ENCODE data around the gene ACTRT2.

DNA sequence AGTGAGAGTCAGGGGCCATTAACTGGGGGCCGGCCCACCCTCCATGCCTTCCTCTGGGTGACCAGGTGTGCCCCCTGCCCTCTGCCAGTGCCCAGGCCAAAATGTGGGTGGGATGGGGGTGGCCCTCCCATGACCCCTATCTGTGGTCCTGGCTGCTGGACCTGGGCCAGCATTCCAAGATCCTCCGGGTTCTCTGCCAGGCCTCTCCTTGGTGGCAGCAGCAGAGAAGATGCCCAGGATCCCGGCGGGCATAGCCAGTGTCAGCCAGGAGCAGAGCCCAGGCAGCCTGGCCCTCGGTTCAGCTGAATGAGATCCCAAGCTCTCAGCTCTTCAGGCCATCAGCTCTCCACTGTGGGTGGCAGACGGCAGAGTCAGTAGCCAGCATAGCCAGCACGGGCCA, 31.3 kb upstream of the ACTRT2 start:
- TF ChIP-seq, protein P1, sequence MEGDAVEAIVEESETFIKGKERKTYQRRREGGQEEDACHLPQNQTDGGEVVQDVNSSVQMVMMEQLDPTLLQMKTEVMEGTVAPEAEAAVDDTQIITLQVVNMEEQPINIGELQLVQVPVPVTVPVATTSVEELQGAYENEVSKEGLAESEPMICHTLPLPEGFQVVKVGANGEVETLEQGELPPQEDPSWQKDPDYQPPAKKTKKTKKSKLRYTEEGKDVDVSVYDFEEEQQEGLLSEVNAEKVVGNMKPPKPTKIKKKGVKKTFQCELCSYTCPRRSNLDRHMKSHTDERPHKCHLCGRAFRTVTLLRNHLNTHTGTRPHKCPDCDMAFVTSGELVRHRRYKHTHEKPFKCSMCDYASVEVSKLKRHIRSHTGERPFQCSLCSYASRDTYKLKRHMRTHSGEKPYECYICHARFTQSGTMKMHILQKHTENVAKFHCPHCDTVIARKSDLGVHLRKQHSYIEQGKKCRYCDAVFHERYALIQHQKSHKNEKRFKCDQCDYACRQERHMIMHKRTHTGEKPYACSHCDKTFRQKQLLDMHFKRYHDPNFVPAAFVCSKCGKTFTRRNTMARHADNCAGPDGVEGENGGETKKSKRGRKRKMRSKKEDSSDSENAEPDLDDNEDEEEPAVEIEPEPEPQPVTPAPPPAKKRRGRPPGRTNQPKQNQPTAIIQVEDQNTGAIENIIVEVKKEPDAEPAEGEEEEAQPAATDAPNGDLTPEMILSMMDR (IDR thresholded peaks at IDR 0.05; ENCODE audit: extremely low read depth in 1 of 2, insufficient read depth in 1 of 2, low read depth in 1 of 2, low read length in 2 of 2) = no peak
- TF ChIP-seq EZH2 (IDR thresholded peaks at IDR 0.05; ENCODE audit: borderline replicate concordance, low read depth, low read length, severe bottlenecking) (no peak), POLR2AphosphoS5 (IDR thresholded peaks at IDR 0.05; ENCODE audit: insufficient read depth, low read depth, low read length) (no peak), POLR2A (IDR thresholded peaks at IDR 0.05; ENCODE audit: low read depth, low read length) (no peak), GATA2 (IDR thresholded peaks at IDR 0.05; ENCODE audit: insufficient read depth, insufficient read length, low read depth, low read length) (no peak)
- TF ChIP-seq, protein P2, sequence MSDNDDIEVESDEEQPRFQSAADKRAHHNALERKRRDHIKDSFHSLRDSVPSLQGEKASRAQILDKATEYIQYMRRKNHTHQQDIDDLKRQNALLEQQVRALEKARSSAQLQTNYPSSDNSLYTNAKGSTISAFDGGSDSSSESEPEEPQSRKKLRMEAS (IDR thresholded peaks at IDR 0.05; ENCODE audit: insufficient read depth, insufficient read length) = no peak

All from endothelial cell of umbilical vein (primary cell).